A549 (cell line): ENCODE results near the gene CTNNA3. TPM values are rescaled to one million over a fixed set of nuclear protein-coding genes. Genes with fewer than 3 reads are reported as not detected.

Source experiments
- ATAC-seq, 2 experiments: fragments of 200-7000 bp in 1 of 2; fragments of >200 bp in 1 of 2; cut with Nextera tagmentation in 1 of 2; cut with Tn5 transposase in 1 of 2; 3 replicates each; pipeline versions ENCODE4 v1.8.0 to v1.9.1; 2018 to 2020; ENCODE audit warnings: mild to moderate bottlenecking in 1 of 2, moderate library complexity in 1 of 2
- CTCF ChIA-PET: fragments of 300-600 bp; sonication (Branson Sonifier 250); formaldehyde crosslinking; extraction: SDS; loops from one replicate; lab custom pipeline; 2021; ENCODE audit warnings: antibody characterized with exemption, inconsistent platforms; lab: Yijun Ruan, JAX
- POLR2A ChIA-PET: fragments of 350-600 bp; formaldehyde crosslinking; extraction: SDS; loops from one replicate; lab custom pipeline; 2021; ENCODE audit warnings: antibody characterized with exemption, inconsistent platforms; lab: Yijun Ruan, JAX
- DNase-seq, 2 experiments: peaks; one replicate each; pipeline versions ENCODE4 v3.0.0 to v3.0.0-alpha.2; 2011 to 2016; ENCODE audit warnings: low read depth in 1 of 2, low spot score in 1 of 2
- FAIRE-seq: peaks from 2 replicates; lab custom pipeline; 2011; peaks lifted over from hg19 to GRCh38; lab: Jason Lieb, UNC
- H3K27ac ChIP-seq, 2 experiments: fragments of >200 bp; sonication (Bioruptor Twin); formaldehyde crosslinking; 3 replicates each; pipeline ENCODE4 v1.5.1; 2016 to 2017
- H3K4me1 ChIP-seq: fragments of >200 bp; sonication (Bioruptor Twin); formaldehyde crosslinking; 3 replicates; pipeline ENCODE4 v1.6.1; 2016
- H3K4me2 ChIP-seq: fragments of >200 bp; sonication (Bioruptor Twin); formaldehyde crosslinking; 3 replicates; pipeline ENCODE4 v1.6.1; 2016
- H3K4me3 ChIP-seq: fragments of >200 bp; sonication (Bioruptor Twin); formaldehyde crosslinking; 3 replicates; pipeline ENCODE4 v1.5.1; 2016
- H3K9me3 ChIP-seq: fragments of >200 bp; sonication (Bioruptor Twin); formaldehyde crosslinking; 3 replicates; pipeline ENCODE4 v1.6.1; 2016
- CBX2 ChIP-seq: fragments of 200-600 bp; sonication (generic); IDR thresholded peaks from 2 replicates; pipeline ENCODE4 v1.6.1; 2016; ENCODE audit warnings: low read depth, mild to moderate bottlenecking, borderline replicate concordance
- CBX8 ChIP-seq: fragments of 200-600 bp; sonication (generic); IDR thresholded peaks from 2 replicates; pipeline ENCODE4 v1.6.1; 2016
- CHD2 ChIP-seq: fragments of 150-350 bp; IDR thresholded peaks from 2 replicates; pipeline ENCODE4 v1.6.1; 2014; ENCODE audit warnings: low read length; ENCODE audit not compliant: partially characterized antibody
- CTCF ChIP-seq: fragments of >200 bp; sonication (Bioruptor Twin); formaldehyde crosslinking; IDR thresholded peaks from 3 replicates; pipeline ENCODE4 v1.5.1; 2016
- E2F6 ChIP-seq: IDR thresholded peaks from 2 replicates; pipeline ENCODE4 v1.6.1; 2012; ENCODE audit warnings: low read depth, borderline replicate concordance
- ESRRA ChIP-seq: fragments of 150-350 bp; IDR thresholded peaks from 2 replicates; pipeline ENCODE4 v1.6.1; 2014; ENCODE audit warnings: mild to moderate bottlenecking, low read length, borderline replicate concordance
- GATA3 ChIP-seq: IDR thresholded peaks from 2 replicates; pipeline ENCODE4 v1.6.1; 2012; ENCODE audit warnings: borderline replicate concordance
- HDAC2 ChIP-seq: fragments of 200-600 bp; sonication (generic); IDR thresholded peaks from 2 replicates; pipeline ENCODE4 v1.6.1; 2016
- HOXB13 ChIP-seq: fragments of 250-450 bp; sonication (Bioruptor Pico); IDR thresholded peaks from 2 replicates; pipeline ENCODE4 v1.5.0; 2020; ENCODE audit warnings: low read depth, mild to moderate bottlenecking, moderate library complexity
- HOXB5 ChIP-seq: fragments of 250-450 bp; sonication (Bioruptor Pico); IDR thresholded peaks from 2 replicates; pipeline ENCODE4 v1.5.0; 2020; ENCODE audit warnings: mild to moderate bottlenecking, moderate library complexity
- MAFK ChIP-seq: fragments of 450-650 bp; IDR thresholded peaks from 2 replicates; pipeline ENCODE4 v1.6.1; 2014; ENCODE audit not compliant: partially characterized antibody
- MAX ChIP-seq: IDR thresholded peaks from 2 replicates; pipeline ENCODE4 v1.6.1; 2012
- MYC ChIP-seq: IDR thresholded peaks from 2 replicates; pipeline ENCODE4 v1.6.1; 2012; ENCODE audit warnings: mild to moderate bottlenecking, inconsistent platforms, low read length, improper control_type of control experiment, borderline replicate concordance
- RAD21 ChIP-seq, 2 experiments: fragments of >200 bp in 1 of 2; sonication (Bioruptor Twin) in 1 of 2; formaldehyde crosslinking in 1 of 2; IDR thresholded peaks in 1 of 2; conservative IDR thresholded peaks in 1 of 2; 2 replicates in 1 of 2; 3 replicates in 1 of 2; pipeline ENCODE4 v1.6.1; 2012 to 2018; ENCODE audit warnings: inconsistent platforms in 1 of 2
- RARB ChIP-seq: fragments of 250-450 bp; sonication (Bioruptor Pico); IDR thresholded peaks from 2 replicates; pipeline ENCODE4 v1.8.0; 2021; ENCODE audit warnings: mild to moderate bottlenecking, moderate library complexity
- RFX5 ChIP-seq: fragments of 450-650 bp; IDR thresholded peaks from 2 replicates; pipeline ENCODE4 v1.7.1; 2014; ENCODE audit warnings: antibody characterized with exemption, mild to moderate bottlenecking, moderate library complexity
- SMC3 ChIP-seq: fragments of >200 bp; sonication (Bioruptor Twin); formaldehyde crosslinking; IDR thresholded peaks from 3 replicates; pipeline ENCODE4 v1.6.1; 2018; ENCODE audit warnings: inconsistent platforms
- SREBF2 ChIP-seq: fragments of 450-650 bp; IDR thresholded peaks from 2 replicates; pipeline ENCODE4 v1.6.1; 2014; ENCODE audit warnings: mild to moderate bottlenecking, moderate library complexity
- USF2 ChIP-seq: fragments of 450-650 bp; IDR thresholded peaks from 2 replicates; pipeline ENCODE4 v1.6.1; 2014; ENCODE audit warnings: antibody characterized with exemption
- ZFP36 ChIP-seq: fragments of 450-650 bp; IDR thresholded peaks from 2 replicates; pipeline ENCODE4 v1.6.1; 2014; ENCODE audit warnings: borderline replicate concordance; ENCODE audit not compliant: partially characterized antibody
- ZSCAN20 ChIP-seq: fragments of 250-450 bp; sonication (Bioruptor Pico); IDR thresholded peaks from 2 replicates; pipeline ENCODE4 v1.8.0; 2022; ENCODE audit warnings: mild to moderate bottlenecking, moderate library complexity
- WGBS: methylation state at CpG from one replicate; pipeline ENCODE4 v1.1.6; 2017; ENCODE audit errors: missing lambda C conversion rate; 5-methylcytosine and 5-hydroxymethylcytosine counted together
- polyA plus RNA-seq, 4 experiments: library from polyadenylated mRNA; depleted of rRNA in 3 of 4; stranded (reverse); fragments of >200 nt; fragmentation: RNase III in 1 of 4; extraction: RNeasy Plus Mini Kit Qiagen cat#74134 plus additional on column Dnase treatment in 1 of 4; gene quantifications; 2 replicates in 3 of 4; 3 replicates in 1 of 4; pipeline ENCODE4 v1.2.3, GENCODE V29; 2011 to 2017

Gene CTNNA3
- polyA plus RNA-seq, 2 of the 4 experiments (the other 2 are of a cell fraction) = not detected

- Histone ChIP-seq H3K4me3 (no peak overlapping the region), H3K9me3 (no peaks in the 10 kb centered on the region), H3K27ac (no peak overlapping the region), H3K4me2 (no peak overlapping the region), H3K4me1 (no peaks in the 10 kb centered on the region)
- FAIRE-seq (no peak), ATAC-seq (no peak), DNase-seq (no peak)
- TF ChIP-seq ESRRA (no peak), USF2 (no peak), HOXB5 (CRISPR knock-in tag) (no peak), E2F6 (no peak), CHD2 (no peak), CBX2 (no peak)
- WGBS = 43% methylated on average over 2 of the region's 2 CpGs
- CTCF ChIA-PET = interaction anchor here (0.6 kb wide), 1 partner anchor 389 kb away, joined by 3 read pairs; no protein-coding TSS in a partner anchor
- POLR2A ChIA-PET = no interaction called here
Measured at GRCh38 chr10:66021423-66021822, 1674.6 kb downstream of the CTNNA3 start.

GRCh38 chr10:66008221-66008620, 1687.8 kb downstream of the CTNNA3 start:
- CTCF ChIA-PET = no interaction called here

GRCh38 chr10:66006411-66006810, 1689.6 kb downstream of the CTNNA3 start:
- WGBS = 46% methylated on average over 4 of the region's 4 CpGs
- TF ChIP-seq ZSCAN20 (CRISPR knock-in tag) (no peak), CBX8 (no peak), RFX5 (no peak), CTCF (no peak), MYC (no peak), SREBF2 (no peak), HOXB13 (no peak), CHD2 (no peak), MAX (no peak), RARB (CRISPR knock-in tag) (no peak), SMC3 (no peak)
- Histone ChIP-seq H3K4me3 (no peak overlapping the region), H3K27ac (no peak overlapping the region), H3K4me2 (no peak overlapping the region), H3K9me3 (no peaks in the 10 kb centered on the region; the same call in 2 of the 3 replicates), H3K4me1 (no peaks in the 10 kb centered on the region)
- no peak for ATAC-seq
- CTCF ChIA-PET = no interaction called here
- POLR2A ChIA-PET = no interaction called here
- no peak for DNase-seq
- no peak for FAIRE-seq

More at GRCh38 chr10:66008221-66008620, 1687.8 kb downstream of the CTNNA3 start:
- TF ChIP-seq HDAC2 (no peak), ZFP36 (no peak), RAD21 (conservative IDR thresholded peaks at IDR 0.05 in 1 of 2, IDR thresholded peaks at IDR 0.05 in 1 of 2) (no peak), CBX2 (no peak), CBX8 (no peak), MAFK (no peak), GATA3 (no peak)
- TF ChIP-seq, all 56 proteins: peak for 0
- WGBS = 75% methylated on average over 5 of the region's 5 CpGs
- no peak overlapping the region for H3K4me2 ChIP-seq
- POLR2A ChIA-PET = no interaction called here
- no peak for DNase-seq
- H3K27ac ChIP-seq = no peak overlapping the region
- H3K4me3 ChIP-seq = no peak overlapping the region
- no peaks in the 10 kb centered on the region for H3K4me1 ChIP-seq
- FAIRE-seq = no peak
- H3K9me3 ChIP-seq = no peaks in the 10 kb centered on the region; the same call in 2 of the 3 replicates
- ATAC-seq = no peak
